Ishikawa (cell line): Measurements from ENCODE around the gene ARHGEF17.

Source experiments
- CEBPB ChIP-seq: IDR thresholded peaks from 2 replicates; pipeline ENCODE4 v1.6.1; 2012
- CREB1 ChIP-seq: IDR thresholded peaks from 2 replicates; pipeline ENCODE4 v1.6.1; 2012; ENCODE audit warnings: low read depth
- EGR1 ChIP-seq: IDR thresholded peaks from 2 replicates; pipeline ENCODE4 v1.6.1; 2012
- EP300 ChIP-seq: IDR thresholded peaks from 2 replicates; pipeline ENCODE4 v1.6.1; 2012; ENCODE audit warnings: borderline replicate concordance
- FOXM1 ChIP-seq: IDR thresholded peaks from 2 replicates; pipeline ENCODE4 v1.6.1; 2012; ENCODE audit warnings: low read depth, borderline replicate concordance
- NFIC ChIP-seq: IDR thresholded peaks from 2 replicates; pipeline ENCODE4 v1.6.1; 2012
- RAD21 ChIP-seq: IDR thresholded peaks from 2 replicates; pipeline ENCODE4 v1.6.1; 2012; ENCODE audit warnings: low read depth
- TAF1 ChIP-seq: IDR thresholded peaks from 2 replicates; pipeline ENCODE4 v1.6.1; 2012; ENCODE audit warnings: low read depth, mild to moderate bottlenecking
- TCF12 ChIP-seq: IDR thresholded peaks from 2 replicates; pipeline ENCODE4 v1.6.1; 2012; ENCODE audit warnings: low read depth
- TEAD4 ChIP-seq: IDR thresholded peaks from 2 replicates; pipeline ENCODE4 v1.6.1; 2012
- YY1 ChIP-seq: IDR thresholded peaks from 2 replicates; pipeline ENCODE4 v1.6.1; 2012; ENCODE audit warnings: low read depth
- ZBTB7A ChIP-seq: IDR thresholded peaks from 2 replicates; pipeline ENCODE4 v1.6.1; 2012; ENCODE audit warnings: low read depth
- TF ChIP-seq, protein P1 (sequence below): IDR thresholded peaks from 2 replicates; pipeline ENCODE4 v1.6.1; 2012
- TF ChIP-seq, protein P2 (sequence below): IDR thresholded peaks from 2 replicates; pipeline ENCODE4 v1.6.1; 2012
- TF ChIP-seq, protein P3 (sequence below): IDR thresholded peaks from 2 replicates; pipeline ENCODE4 v1.6.1; 2012; ENCODE audit warnings: low read depth, mild to moderate bottlenecking

The ARHGEF17 gene

DNA sequence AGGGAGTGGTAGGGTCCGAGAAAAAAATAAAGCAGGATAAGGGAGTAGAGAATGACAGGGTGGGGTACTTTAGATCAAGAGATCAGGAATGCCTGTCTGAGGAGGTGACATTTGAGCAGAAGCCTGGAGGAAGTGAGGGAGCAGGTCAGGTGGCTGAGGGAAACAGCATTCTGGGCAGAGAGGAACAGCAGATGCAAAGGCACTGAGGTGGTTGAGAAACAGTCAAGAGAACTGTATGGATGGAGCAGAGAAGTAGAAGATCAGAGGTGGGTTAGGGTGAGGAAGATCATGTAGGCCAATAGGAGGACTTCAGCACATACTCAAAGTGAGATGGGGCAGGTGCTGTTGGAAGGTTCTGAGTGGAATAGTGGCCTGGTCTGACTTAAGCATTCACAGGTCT, 8.3 kb downstream of the ARHGEF17 start:
- no peak for TF ChIP-seq TCF12
- TF ChIP-seq EP300: no peak
- no peak for TF ChIP-seq EGR1
- no peak for TF ChIP-seq TAF1
- no peak for TF ChIP-seq ZBTB7A
- TF ChIP-seq YY1: no peak
- TF ChIP-seq, protein P1, sequence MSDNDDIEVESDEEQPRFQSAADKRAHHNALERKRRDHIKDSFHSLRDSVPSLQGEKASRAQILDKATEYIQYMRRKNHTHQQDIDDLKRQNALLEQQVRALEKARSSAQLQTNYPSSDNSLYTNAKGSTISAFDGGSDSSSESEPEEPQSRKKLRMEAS: no peak

DNA sequence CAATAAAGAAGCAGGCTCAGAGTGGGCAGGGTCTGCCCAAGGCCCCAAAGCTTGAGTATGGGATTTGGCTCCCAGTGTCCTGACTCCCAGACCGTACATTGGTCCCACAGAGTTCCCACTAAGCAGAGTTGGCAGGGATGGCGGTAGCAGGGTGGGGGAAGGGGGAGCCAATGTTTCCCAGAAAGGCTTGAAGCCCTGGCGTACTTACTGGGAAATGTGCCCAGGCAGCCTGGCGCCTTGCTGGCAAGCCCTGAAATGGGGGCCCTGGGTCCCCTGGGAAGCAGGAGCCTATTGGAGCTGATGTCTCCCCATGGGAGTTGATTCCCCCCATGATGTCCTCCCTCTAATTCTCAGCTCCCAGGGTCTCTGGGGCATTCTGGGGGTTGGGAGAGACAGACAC, 9.3 kb downstream of the ARHGEF17 start:
- TF ChIP-seq CEBPB (no peak), EGR1 (no peak), TEAD4 (no peak), TAF1 (no peak), EP300 (no peak), RAD21 (no peak), YY1 (no peak), FOXM1 (no peak), ZBTB7A (no peak), CREB1 (no peak), TCF12 (no peak), NFIC (no peak)
- TF ChIP-seq, protein P1: no peak
- TF ChIP-seq, protein P2, sequence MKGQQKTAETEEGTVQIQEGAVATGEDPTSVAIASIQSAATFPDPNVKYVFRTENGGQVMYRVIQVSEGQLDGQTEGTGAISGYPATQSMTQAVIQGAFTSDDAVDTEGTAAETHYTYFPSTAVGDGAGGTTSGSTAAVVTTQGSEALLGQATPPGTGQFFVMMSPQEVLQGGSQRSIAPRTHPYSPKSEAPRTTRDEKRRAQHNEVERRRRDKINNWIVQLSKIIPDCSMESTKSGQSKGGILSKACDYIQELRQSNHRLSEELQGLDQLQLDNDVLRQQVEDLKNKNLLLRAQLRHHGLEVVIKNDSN: no peak
- TF ChIP-seq, protein P3, sequence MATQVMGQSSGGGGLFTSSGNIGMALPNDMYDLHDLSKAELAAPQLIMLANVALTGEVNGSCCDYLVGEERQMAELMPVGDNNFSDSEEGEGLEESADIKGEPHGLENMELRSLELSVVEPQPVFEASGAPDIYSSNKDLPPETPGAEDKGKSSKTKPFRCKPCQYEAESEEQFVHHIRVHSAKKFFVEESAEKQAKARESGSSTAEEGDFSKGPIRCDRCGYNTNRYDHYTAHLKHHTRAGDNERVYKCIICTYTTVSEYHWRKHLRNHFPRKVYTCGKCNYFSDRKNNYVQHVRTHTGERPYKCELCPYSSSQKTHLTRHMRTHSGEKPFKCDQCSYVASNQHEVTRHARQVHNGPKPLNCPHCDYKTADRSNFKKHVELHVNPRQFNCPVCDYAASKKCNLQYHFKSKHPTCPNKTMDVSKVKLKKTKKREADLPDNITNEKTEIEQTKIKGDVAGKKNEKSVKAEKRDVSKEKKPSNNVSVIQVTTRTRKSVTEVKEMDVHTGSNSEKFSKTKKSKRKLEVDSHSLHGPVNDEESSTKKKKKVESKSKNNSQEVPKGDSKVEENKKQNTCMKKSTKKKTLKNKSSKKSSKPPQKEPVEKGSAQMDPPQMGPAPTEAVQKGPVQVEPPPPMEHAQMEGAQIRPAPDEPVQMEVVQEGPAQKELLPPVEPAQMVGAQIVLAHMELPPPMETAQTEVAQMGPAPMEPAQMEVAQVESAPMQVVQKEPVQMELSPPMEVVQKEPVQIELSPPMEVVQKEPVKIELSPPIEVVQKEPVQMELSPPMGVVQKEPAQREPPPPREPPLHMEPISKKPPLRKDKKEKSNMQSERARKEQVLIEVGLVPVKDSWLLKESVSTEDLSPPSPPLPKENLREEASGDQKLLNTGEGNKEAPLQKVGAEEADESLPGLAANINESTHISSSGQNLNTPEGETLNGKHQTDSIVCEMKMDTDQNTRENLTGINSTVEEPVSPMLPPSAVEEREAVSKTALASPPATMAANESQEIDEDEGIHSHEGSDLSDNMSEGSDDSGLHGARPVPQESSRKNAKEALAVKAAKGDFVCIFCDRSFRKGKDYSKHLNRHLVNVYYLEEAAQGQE: no peak

DNA sequence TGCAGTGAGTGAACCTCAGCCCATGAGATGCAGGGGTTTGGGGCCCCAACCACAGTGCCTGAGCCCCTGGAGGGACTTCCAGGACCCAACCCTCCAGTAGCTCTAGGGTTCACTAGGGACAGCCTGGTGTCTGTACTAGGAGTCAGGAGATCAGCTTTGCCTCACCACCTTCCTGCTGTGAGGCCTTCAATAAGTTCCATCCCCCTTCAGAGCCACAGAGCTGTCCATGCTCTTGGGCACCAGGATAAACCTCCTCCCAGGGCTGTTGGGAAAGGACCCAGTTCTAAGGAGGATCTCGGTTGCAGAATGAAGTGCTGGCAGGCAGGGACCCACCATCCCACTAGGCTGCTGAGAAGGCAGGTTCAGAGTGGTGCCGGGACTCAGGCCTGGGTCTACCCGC, 9.7 kb downstream of the ARHGEF17 start:
- TF ChIP-seq CREB1 (no peak), YY1 (no peak), ZBTB7A (no peak), TCF12 (no peak), TAF1 (no peak), FOXM1 (no peak), EGR1 (no peak), RAD21 (no peak), EP300 (no peak), NFIC (no peak), CEBPB (no peak), TEAD4 (no peak)
- TF ChIP-seq, protein P3: no peak
- TF ChIP-seq, protein P1: no peak
- TF ChIP-seq, protein P2: no peak

DNA sequence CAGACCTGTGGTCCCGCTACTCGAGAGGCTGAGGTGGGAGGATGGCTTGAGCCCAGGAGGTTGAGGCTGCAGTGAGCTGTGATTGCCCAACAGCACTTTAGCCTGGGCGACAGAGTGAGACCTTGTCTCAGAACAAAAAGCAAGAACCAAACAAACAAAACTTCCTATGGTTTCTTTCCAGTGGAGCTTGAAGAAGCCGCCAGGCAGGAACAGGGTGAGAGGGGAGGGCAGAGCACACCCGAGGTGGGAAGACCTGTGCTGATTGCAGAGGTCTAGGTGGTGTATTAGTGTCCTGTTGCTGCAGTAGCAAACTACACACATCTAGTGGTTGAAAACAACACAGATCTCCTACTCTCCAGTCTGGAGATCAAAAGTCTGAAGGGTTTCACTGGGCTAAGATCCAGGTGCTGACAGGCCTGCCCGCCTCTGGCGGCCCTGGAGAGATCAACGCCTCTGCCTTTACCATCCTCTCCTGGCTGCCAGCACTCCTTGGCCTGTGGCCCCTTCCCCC, 10.5 kb downstream of the ARHGEF17 start:
- TF ChIP-seq ZBTB7A: no peak
- TF ChIP-seq TEAD4: no peak
- TF ChIP-seq, protein P1: no peak
- no peak for TF ChIP-seq CEBPB
- TF ChIP-seq TCF12: no peak
- no peak for TF ChIP-seq FOXM1
- no peak for TF ChIP-seq RAD21
- TF ChIP-seq TAF1: no peak
- TF ChIP-seq EGR1: no peak
- no peak for TF ChIP-seq NFIC

DNA sequence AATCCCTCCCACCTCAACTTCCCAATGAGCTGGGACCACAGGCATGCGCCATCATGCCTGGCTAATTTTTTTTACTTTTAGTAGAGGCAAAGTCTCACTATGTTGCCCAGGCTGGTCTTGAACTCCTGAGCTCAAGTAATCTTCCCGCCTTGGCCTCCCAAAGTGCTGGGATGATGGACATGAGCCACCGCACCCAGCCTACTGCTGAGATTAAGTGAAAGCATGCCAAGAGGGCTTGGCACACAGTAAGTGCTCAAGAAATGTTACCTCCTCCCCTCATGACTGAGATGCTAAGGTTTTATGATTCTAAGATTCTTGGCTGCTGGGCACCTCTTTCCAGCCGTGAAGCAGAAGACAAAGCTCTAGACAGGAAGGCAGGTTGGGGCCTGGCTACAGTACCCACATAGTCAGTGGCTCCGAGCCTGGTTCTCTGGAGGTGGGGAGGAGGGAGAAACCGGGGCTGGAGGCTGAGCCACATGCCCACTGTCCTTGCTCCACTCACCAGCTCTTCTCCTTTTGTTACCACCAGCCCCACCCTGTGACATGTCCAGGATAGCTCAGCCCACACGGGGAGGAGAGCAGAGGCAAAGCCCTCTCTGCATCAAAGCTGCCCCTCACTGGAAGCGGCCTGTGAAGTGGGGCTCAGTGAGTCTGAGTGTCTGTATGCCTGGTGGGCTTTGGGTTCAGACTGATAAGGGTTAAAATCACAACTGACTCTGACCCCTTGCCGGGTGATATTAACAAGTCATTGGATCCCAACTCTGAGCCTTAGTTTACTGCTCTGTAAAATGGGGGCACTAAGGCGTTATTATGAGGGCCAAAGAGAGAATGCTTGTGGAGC, 12.9 kb downstream of the ARHGEF17 start:
- TF ChIP-seq TCF12 (no peak), NFIC (0 out of 2 replicates have a peak, but pooled peaks have one; percentile 8)
- TF ChIP-seq, protein P1: no peak
